Ovary (tissue), 10 donors: ENCODE data around the gene C5orf52. TPM values are rescaled to one million over a fixed set of nuclear protein-coding genes. Genes with fewer than 3 reads are reported as not detected.
A peak's percentile ranks its signal among the peaks of the same experiment; 100 is the strongest.

Experiments
- DNase-seq, 5 donors: peaks; one replicate each; pipeline ENCODE4 v3.0.0-alpha.2; 2019 to 2020
- H3K27ac ChIP-seq, 2 donors: fragments of 200-600 bp; one replicate each; pipeline versions ENCODE4 v1.5.1 to v1.8.0; 2019 to 2022
- H3K27me3 ChIP-seq: fragments of 200-600 bp; one replicate; pipeline ENCODE4 v1.8.0; 2022
- H3K36me3 ChIP-seq: fragments of 200-600 bp; sonication (generic); one replicate; pipeline ENCODE4 v1.5.1; 2019
- H3K4me1 ChIP-seq: one replicate; pipeline ENCODE4 v1.8.1; 2013; ENCODE audit warnings: mild to moderate bottlenecking, moderate library complexity; ENCODE audit not compliant: insufficient read depth
- H3K4me3 ChIP-seq: fragments of 200-600 bp; sonication (generic); one replicate; pipeline ENCODE4 v1.5.1; 2017
- H3K9me3 ChIP-seq, 2 donors: fragments of 200-600 bp in 1 of 2; sonication (generic) in 1 of 2; one replicate each; pipeline versions ENCODE4 v1.5.1 to v1.8.1; 2013 to 2019; ENCODE audit warnings: mild to moderate bottlenecking in 1 of 2, moderate library complexity in 1 of 2
- EP300 ChIP-seq: sonication (generic); formaldehyde crosslinking; IDR thresholded peaks from one replicate; pipeline ENCODE4 v1.6.1; 2017; ENCODE audit warnings: antibody characterized with exemption
- POLR2A ChIP-seq: fragments of 450-650 bp; IDR thresholded peaks from one replicate; pipeline ENCODE4 v1.6.1; 2017; ENCODE audit warnings: antibody characterized with exemption, mild to moderate bottlenecking, moderate library complexity
- WGBS, 3 donors: extraction: QIAGEN DNeasy Blood & Tissue Kit in 1 of 3; methylation state at CpG; one replicate each; pipeline versions ENCODE4 v1.1.5 to v1.1.7; 2013 to 2017; 5-methylcytosine and 5-hydroxymethylcytosine counted together
- intact Hi-C, 4 donors: fragments of 100-400 bp; cut with DNase I; formaldehyde crosslinking; loops; one replicate each; pipeline versions ENCODE4 v1.11.0 to v1.15.1; 2022 to 2023
- long read RNA-seq, 3 donors: library from polyadenylated mRNA in 2 of 3; unstranded in 2 of 3; transcript quantifications; one replicate each; pipeline ENCODE4 v2.0.0 and lab custom pipeline, GENCODE V29; 2021 to 2026
- polyA plus RNA-seq, 2 donors: library from polyadenylated mRNA; stranded (reverse); fragments of 200-250 nt in 1 of 2; fragments of 350-450 nt in 1 of 2; fragmentation: Illumina TruSeq in 1 of 2; extraction: RNeasy Lipid Tissue Mini Kit (QIAGEN cat#74804) in 1 of 2; gene quantifications; one replicate each; pipeline ENCODE4 v1.2.3, GENCODE V29; 2013 to 2014
- total RNA-seq, 7 donors: library from RNA; depleted of rRNA in 2 of 7; stranded (reverse); fragments of >200 nt in 2 of 7; fragmentation: NEBNext Ultra II Directional in 3 of 7; extraction: Animal tissue kit (Norgen Biotek cat#: 25700) in 3 of 7; gene quantifications; one replicate each; pipeline versions ENCODE4 v1.1.0 to v1.2.4, GENCODE V29; 2016 to 2023
- TF ChIP-seq, protein P1 (sequence below), 3 donors: fragments of 450-650 bp in 2 of 3; fragments of 200-600 bp in 1 of 3; IDR thresholded peaks; one replicate each; pipeline versions ENCODE4 v1.5.1 to v1.8.0; 2016 to 2022; ENCODE audit warnings: antibody characterized with exemption in 3 of 3, mild to moderate bottlenecking in 1 of 3
- donor health status: DM: no; HTN: no; CAD: no; lungs with moderate emphysema.
- donor health status: DM: no; HTN: no; CAD: no.
- donor health status: Bipolar disorder and iron deficiency.
- donor health status: DM: yes; HTN: yes; CAD: no.
- donor health status: DM: no; HTN: no; CAD: no.
- donor health status: DM: yes; HTN: yes; CAD: no.

C5orf52 gene
- total RNA-seq (not detected), polyA plus RNA-seq (not detected)
- long read RNA-seq, donor 1, result 0 reads
- long read RNA-seq, donor 2, result 0 reads
- long read RNA-seq, donor 3, result 0 reads

DNA sequence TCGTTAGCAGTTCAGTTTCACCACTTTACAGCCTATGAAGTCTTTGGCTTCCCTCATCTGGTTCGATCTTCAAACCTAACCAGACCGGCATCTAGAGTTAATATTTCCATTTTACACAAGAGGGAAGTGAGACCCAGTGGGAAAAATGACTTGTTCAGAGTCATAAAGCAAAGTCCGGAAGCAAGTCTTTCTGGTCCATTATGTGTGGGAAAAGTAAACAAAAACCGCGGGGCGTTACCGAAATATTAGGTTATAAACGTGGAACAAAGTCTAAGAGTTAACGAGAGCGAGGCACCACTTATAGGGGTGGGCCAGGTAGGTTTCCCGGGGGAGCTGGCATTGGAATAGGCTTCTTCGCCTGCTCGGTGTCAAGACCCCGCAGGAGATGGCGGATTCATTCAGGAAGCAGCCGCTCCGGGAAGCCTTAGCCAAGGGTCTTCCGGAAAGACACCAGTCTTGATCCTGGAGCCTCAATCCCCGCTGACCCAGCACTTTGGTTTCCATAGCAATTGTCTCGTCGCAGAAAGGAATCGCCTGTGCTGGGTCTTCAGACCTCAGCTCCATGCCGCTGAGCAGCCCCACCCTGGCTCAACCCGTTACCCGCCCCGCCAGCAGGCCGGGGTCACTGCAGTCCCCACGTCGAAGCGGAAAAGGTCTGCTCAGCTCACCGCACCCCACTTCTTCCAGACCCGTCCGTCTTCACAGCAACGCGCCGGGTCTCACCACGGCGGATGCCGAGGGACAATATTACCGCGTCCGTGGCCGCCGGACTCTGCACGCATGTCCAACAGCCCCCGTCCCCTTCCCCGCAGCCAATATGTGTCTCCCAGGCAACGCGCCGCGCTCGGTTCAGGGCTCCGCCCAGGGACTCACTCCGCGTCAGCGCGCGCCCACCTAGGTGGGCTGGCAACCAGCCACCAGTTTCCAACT, at the start of gene C5orf52:
TSS of gene C5orf52 (plus strand) at position 872 of the 930 bp plus-strand sequence. CDS start 82 bp downstream, outside the sequence.
- Histone ChIP-seq H3K27ac (no peak within 1 kb of the TSS), H3K4me3 (peak within 1 kb of the TSS; percentile 48), H3K36me3 (no peaks in the 10 kb centered on the region), H3K27me3 (no peaks in the 10 kb centered on the region), H3K4me1 (peaks cover 5% of the 10 kb centered on the region), H3K9me3 (no peaks in the 10 kb centered on the region)
- 2 to 3% (median 3%) methylated on average over 59 of the region's 59 CpGs for WGBS, 3 donors
- TF ChIP-seq, protein P1, sequence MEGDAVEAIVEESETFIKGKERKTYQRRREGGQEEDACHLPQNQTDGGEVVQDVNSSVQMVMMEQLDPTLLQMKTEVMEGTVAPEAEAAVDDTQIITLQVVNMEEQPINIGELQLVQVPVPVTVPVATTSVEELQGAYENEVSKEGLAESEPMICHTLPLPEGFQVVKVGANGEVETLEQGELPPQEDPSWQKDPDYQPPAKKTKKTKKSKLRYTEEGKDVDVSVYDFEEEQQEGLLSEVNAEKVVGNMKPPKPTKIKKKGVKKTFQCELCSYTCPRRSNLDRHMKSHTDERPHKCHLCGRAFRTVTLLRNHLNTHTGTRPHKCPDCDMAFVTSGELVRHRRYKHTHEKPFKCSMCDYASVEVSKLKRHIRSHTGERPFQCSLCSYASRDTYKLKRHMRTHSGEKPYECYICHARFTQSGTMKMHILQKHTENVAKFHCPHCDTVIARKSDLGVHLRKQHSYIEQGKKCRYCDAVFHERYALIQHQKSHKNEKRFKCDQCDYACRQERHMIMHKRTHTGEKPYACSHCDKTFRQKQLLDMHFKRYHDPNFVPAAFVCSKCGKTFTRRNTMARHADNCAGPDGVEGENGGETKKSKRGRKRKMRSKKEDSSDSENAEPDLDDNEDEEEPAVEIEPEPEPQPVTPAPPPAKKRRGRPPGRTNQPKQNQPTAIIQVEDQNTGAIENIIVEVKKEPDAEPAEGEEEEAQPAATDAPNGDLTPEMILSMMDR (IDR thresholded peaks at IDR 0.05), result no peak
- TF ChIP-seq POLR2A (no peak), EP300 (no peak)
- intact Hi-C loops, result no loop called here
- DNase-seq, result peak in 4 of 5 donors; percentile 20 to 60 (median 34)

DNA sequence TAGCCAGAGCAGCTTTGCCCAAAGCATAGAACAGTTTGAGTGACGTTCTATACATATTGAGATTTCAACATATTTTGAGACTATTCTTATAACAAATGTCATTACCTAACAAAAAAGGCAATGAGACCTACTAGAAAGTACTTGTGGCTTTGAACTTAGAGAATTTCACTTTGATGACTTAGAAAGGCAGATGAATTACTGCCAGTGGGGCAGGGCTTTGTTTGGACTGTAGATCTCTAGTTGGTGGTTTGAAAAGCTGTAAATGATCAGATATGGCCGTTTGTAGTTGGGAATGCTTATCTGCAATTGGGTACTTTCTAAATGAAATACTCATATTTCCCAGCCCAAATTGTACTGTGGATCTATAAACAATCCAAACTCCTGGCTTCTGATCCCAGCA, 47.2 kb upstream of the C5orf52 start:
- Histone ChIP-seq H3K4me3 (no peak overlapping the region), H3K36me3 (no peaks in the 10 kb centered on the region), H3K9me3 (no peaks in the 10 kb centered on the region), H3K27ac (no peak overlapping the region), H3K4me1 (no peaks in the 10 kb centered on the region), H3K27me3 (no peaks in the 10 kb centered on the region)
- no peak for DNase-seq
- intact Hi-C loops, result no loop called here
- WGBS, 3 donors, result 30 to 43% (median 33%) methylated on average over 2 of the region's 2 CpGs
- TF ChIP-seq POLR2A (no peak), EP300 (no peak)
- TF ChIP-seq, protein P1 (IDR thresholded peaks at IDR 0.05), result no peak

DNA sequence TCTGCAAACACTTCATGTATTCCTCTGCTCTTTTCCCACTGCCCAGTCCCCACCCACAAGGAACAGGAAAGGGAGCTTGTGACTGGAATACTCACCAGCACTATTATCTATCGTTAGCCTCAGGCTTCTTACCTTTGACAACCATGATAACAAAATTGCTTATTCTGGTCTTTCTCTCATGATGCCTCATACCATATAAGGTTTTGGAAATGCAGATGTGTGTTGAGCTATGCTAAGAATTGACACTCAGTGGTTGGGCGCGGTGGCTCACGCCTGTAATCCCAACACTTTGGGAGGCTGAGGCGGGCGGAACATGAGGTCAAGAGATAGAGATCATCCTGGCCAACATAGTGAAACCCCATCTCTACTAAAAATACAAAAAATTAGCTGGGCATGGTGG, 44.5 kb upstream of the C5orf52 start:
- no peaks in the 10 kb centered on the region for H3K9me3 ChIP-seq
- TF ChIP-seq EP300 (no peak), POLR2A (no peak)
- TF ChIP-seq, protein P1 (IDR thresholded peaks at IDR 0.05), result no peak
- H3K4me1 ChIP-seq, result no peaks in the 10 kb centered on the region
- H3K36me3 ChIP-seq, result no peaks in the 10 kb centered on the region
- 90 to 91% (median 91%) methylated on average over 6 of the region's 6 CpGs for WGBS, 3 donors
- DNase-seq, result no peak
- no peak overlapping the region for H3K4me3 ChIP-seq
- intact Hi-C loops, result no loop called here
- H3K27ac ChIP-seq, result no peak overlapping the region
- H3K27me3 ChIP-seq, result no peaks in the 10 kb centered on the region

DNA sequence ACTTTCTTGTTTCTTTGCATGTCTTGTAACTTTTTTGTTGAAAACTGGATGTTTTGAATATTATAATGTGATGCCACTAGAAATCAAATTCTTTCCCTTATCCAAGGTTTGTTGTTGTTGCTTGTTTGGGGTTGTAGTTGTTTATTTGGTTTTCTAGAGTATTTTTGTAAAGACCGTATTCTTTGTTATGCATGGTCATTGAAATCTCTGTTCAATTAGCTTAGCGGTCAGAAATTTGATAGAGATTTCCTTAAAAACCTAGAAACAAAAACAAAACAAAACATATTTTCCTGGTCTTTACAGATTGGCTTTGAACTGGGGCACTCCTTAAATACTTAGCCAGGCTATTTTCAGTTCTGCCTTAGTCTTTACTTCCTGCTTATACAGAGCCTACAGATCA, 41.0 kb upstream of the C5orf52 start:
- Histone ChIP-seq H3K27ac (no peak overlapping the region), H3K9me3 (no peaks in the 10 kb centered on the region), H3K4me1 (no peaks in the 10 kb centered on the region), H3K4me3 (no peak overlapping the region), H3K27me3 (no peaks in the 10 kb centered on the region), H3K36me3 (no peaks in the 10 kb centered on the region)
- WGBS, 3 donors, result 73 to 91% (median 77%) methylated on average over 2 of the region's 2 CpGs
- DNase-seq, result no peak
- intact Hi-C loops, result no loop called here
- no peak for TF ChIP-seq POLR2A
- TF ChIP-seq EP300, result no peak
- TF ChIP-seq, protein P1 (IDR thresholded peaks at IDR 0.05), result no peak
